ENCODE data around the gene IL17RE.
A peak's percentile ranks its signal among the peaks of the same experiment; 100 is the strongest.
"Not testable (repeated sequence)": the region's sequence is repeated elsewhere in the genome, so short reads cannot be mapped to it uniquely, and the experiment has no call there.

IL17RE gene

DNA sequence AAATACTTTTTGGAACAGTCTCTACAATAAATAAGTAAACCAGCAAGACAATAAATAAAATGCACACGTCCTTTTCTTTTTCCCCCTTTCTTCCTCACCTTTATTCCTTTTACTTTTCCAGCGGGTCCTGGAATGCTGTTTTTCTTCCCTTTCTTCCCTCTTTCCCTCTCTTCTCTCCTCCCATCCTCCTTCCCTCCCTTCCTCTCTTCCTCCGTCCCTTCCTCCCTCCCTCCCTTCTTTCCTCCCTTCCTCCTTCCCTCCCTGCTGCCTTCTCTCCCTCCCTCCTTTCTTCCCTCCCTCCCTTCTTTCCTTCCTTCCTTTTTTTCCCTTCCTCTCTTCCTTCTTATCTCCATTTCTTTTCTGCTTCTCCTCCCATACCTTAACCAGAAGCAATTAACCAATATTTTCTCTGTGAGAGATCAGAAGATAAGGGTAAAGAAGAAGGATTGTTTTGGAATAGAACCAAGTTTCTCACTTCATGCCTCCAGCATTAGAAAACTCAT is 3.3 kb upstream of the IL17RE start (continued):
- TF ChIP-seq ZNF792 (tag by site-specific recombination; IDR thresholded peaks at IDR 0.05) (no peak), ZNF473 (tag by site-specific recombination; IDR thresholded peaks at IDR 0.05) (no peak), ZNF366 (tag by site-specific recombination; conservative IDR thresholded peaks at IDR 0.05) (peak; percentile 99), ZNF549 (tag by site-specific recombination; IDR thresholded peaks at IDR 0.05) (no peak), ZNF140 (tag by site-specific recombination; IDR thresholded peaks at IDR 0.05) (no peak), PRDM1 (tag by site-specific recombination; IDR thresholded peaks at IDR 0.05) (peak; percentile 88), MZF1 (tag by site-specific recombination; IDR thresholded peaks at IDR 0.05; ENCODE audit: borderline replicate concordance) (no peak), IKZF3 (tag by site-specific recombination; IDR thresholded peaks at IDR 0.05) (peak; percentile 60; the same call in 1 of the 2 replicates)
- TF ChIP-seq, protein P1, sequence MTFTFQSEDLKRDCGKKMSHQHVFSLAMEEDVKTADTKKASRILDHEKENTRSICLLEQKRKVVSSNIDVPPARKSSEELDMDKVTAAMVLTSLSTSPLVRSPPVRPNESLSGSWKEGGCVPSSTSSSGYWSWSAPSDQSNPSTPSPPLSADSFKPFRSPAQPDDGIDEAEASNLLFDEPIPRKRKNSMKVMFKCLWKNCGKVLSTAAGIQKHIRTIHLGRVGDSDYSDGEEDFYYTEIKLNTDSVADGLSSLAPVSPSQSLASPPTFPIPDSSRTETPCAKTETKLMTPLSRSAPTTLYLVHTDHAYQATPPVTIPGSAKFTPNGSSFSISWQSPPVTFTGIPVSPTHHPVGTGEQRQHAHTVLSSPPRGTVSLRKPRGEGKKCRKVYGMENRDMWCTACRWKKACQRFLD (tag by site-specific recombination; IDR thresholded peaks at IDR 0.05): no peak

DNA sequence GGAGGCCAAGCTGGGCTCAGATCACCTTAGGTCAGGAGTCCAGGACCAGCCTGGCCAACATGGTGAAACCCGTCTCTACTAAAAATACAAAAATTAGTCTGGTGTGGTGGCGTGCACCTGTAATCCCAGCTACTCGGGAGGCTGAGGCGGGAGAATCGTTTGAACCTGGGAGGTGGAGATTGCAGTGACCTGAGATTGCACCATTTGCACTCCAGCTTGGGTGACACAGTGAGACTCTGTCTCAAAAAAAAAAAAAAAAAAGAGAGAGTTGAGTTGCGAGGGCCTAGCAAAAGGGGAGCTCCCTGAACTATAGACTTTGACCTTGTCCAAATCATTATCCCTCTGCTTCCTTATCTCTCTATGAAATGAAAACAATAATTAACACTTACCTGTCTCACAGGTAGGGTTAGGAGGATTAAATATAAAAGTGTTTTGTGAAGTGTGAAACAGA is 1.7 kb upstream of the IL17RE start:
- CTCF ChIA-PET: interaction anchor here (0.6 kb wide), 1 partner anchor 32 kb away, joined by 3 read pairs; no protein-coding TSS in a partner anchor
- H3K4me3 ChIP-seq (ENCODE audit: low read depth, low read length); H3K4me1 ChIP-seq (ENCODE audit: control insufficient read depth, insufficient read depth, low read length); H3K36me3 ChIP-seq (ENCODE audit: control insufficient read depth in 2 of 2, insufficient read depth in 1 of 2, low read length in 2 of 2); H3K27ac ChIP-seq (ENCODE audit: extremely low read depth, low read depth, low read length); H3K9me3 ChIP-seq (ENCODE audit: control insufficient read depth, insufficient read depth, low read depth, low read length): not testable (repeated sequence)
- POLR2A ChIA-PET: interaction anchor here (0.6 kb wide), 1 partner anchor 1607 kb away, joined by 3 read pairs; no protein-coding TSS in a partner anchor

DNA sequence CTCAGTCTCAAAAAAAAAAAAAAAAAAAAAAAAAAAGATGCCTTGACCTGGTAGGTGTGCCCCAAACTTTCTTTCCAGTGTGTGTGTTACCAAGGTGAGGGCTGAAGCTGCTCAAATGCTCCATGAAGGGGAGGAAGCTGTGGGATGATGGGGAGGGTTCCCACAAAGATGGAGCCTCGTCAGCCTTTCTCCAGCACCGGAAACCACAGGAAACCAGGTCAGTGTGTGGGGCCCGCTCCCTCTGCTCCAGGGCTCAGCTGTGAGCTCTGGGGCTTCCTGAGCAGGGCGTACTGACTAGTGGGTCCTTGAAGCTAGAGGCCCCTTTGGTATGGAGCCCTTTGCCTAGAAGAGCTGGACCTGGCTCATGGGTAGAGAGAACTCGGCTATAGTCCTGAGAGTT is 681 bp upstream of the IL17RE start:
- H3K36me3 ChIP-seq (ENCODE audit: control insufficient read depth in 2 of 2, insufficient read depth in 1 of 2, low read length in 2 of 2): no peaks in the 10 kb centered on the region
- ChIA-PET POLR2A (interaction anchor here (0.6 to 2.0 kb wide), 3 partner anchors 12 to 31 kb away, joined by 4 to 11 read pairs (median 10); partner anchors contain the start of genes CRELD1 and IL17RC), CTCF (interaction anchor here (0.6 kb wide), 1 partner anchor 15 kb away, joined by 3 read pairs; the partner anchor contains the start of gene IL17RC)
- H3K27ac ChIP-seq (ENCODE audit: extremely low read depth, low read depth, low read length): no peak overlapping the region
- H3K9me3 ChIP-seq (ENCODE audit: control insufficient read depth, insufficient read depth, low read depth, low read length): no peaks in the 10 kb centered on the region
- H3K4me3 ChIP-seq (ENCODE audit: low read depth, low read length): no peak overlapping the region
- H3K4me1 ChIP-seq (ENCODE audit: control insufficient read depth, insufficient read depth, low read length): no peaks in the 10 kb centered on the region
- TF ChIP-seq ZBTB44 (tag by site-specific recombination; IDR thresholded peaks at IDR 0.05) (no peak), ZNF560 (tag by site-specific recombination; IDR thresholded peaks at IDR 0.05; ENCODE audit: borderline replicate concordance) (no peak), ZFP69B (tag by site-specific recombination; IDR thresholded peaks at IDR 0.05) (0 out of 2 replicates have a peak, but pooled peaks have one; percentile 26), ZNF692 (tag by site-specific recombination; IDR thresholded peaks at IDR 0.05) (0 out of 2 replicates have a peak, but pooled peaks have one; percentile 28), SALL2 (tag by site-specific recombination; IDR thresholded peaks at IDR 0.05; ENCODE audit: borderline replicate concordance) (no peak), ZNF768 (tag by site-specific recombination; IDR thresholded peaks at IDR 0.05) (no peak), ZNF777 (tag by site-specific recombination; IDR thresholded peaks at IDR 0.05; ENCODE audit: borderline replicate concordance) (no peak), FEZF1 (tag by site-specific recombination; IDR thresholded peaks at IDR 0.05) (no peak), ZNF658 (tag by site-specific recombination; IDR thresholded peaks at IDR 0.05) (no peak)
- TF ChIP-seq, protein P2, sequence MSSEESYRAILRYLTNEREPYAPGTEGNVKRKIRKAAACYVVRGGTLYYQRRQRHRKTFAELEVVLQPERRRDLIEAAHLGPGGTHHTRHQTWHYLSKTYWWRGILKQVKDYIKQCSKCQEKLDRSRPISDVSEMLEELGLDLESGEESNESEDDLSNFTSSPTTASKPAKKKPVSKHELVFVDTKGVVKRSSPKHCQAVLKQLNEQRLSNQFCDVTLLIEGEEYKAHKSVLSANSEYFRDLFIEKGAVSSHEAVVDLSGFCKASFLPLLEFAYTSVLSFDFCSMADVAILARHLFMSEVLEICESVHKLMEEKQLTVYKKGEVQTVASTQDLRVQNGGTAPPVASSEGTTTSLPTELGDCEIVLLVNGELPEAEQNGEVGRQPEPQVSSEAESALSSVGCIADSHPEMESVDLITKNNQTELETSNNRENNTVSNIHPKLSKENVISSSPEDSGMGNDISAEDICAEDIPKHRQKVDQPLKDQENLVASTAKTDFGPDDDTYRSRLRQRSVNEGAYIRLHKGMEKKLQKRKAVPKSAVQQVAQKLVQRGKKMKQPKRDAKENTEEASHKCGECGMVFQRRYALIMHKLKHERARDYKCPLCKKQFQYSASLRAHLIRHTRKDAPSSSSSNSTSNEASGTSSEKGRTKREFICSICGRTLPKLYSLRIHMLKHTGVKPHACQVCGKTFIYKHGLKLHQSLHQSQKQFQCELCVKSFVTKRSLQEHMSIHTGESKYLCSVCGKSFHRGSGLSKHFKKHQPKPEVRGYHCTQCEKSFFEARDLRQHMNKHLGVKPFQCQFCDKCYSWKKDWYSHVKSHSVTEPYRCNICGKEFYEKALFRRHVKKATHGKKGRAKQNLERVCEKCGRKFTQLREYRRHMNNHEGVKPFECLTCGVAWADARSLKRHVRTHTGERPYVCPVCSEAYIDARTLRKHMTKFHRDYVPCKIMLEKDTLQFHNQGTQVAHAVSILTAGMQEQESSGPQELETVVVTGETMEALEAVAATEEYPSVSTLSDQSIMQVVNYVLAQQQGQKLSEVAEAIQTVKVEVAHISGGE (tag by site-specific recombination; conservative IDR thresholded peaks at IDR 0.05; ENCODE audit: low read depth): no peak
